Kasumi-1 (cell line): ENCODE data around the gene ZNF19.
"Not testable (repeated sequence)": the region's sequence is repeated elsewhere in the genome, so short reads cannot be mapped to it uniquely, and the experiment has no call there.

ENCODE experiments used
- DNase-seq, 2 experiments: peaks; one replicate each; lab custom pipeline; 2025; lab: John Stamatoyannopoulos, UW

The ZNF19 gene

DNA sequence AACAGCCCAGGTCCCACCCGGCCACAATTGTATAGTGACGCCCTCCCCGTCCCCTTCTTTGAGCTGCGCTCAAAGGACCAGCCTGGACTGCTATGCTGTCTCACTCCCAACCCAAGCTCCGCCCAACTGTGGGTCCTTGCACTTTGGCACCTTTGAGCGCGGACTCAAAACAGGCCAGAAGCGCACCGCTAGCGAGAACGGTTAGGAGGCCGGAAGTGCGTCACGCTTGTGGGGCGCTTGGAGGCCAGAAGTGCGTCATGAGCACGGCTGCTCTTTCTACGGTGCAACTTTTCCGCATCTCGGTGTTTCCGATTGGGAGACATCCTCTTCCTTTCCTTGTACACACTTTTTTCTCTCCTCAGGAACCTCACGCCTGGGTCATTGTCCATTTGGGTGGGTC is at the start of gene ZNF19:
TSS of gene ZNF19 (minus strand) at position 203 of the 400 bp plus-strand sequence. CDS start 7,210 bp downstream, outside the sequence.
- no peak for DNase-seq

DNA sequence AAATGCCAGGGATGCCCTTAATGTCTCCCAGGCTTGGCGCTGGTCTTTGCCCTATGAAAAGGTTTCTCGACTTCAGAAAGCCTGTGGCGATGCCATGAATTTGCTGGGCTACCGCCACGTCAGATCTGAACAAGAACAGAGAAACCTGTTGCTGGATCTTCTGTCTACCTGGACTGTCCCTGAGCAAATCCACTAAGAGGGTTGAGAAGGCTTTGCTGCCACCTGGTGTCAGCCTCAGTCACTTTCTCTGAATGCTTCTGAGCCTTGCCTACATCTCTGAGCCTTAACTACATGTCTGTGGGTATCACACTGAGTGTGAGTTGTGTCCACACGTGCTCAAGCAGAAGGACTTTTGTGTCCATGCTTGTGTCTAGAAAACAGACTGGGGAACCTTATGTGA is 48.5 kb upstream of the ZNF19 start:
- peak; percentile 46 to 73 for DNase-seq

DNA sequence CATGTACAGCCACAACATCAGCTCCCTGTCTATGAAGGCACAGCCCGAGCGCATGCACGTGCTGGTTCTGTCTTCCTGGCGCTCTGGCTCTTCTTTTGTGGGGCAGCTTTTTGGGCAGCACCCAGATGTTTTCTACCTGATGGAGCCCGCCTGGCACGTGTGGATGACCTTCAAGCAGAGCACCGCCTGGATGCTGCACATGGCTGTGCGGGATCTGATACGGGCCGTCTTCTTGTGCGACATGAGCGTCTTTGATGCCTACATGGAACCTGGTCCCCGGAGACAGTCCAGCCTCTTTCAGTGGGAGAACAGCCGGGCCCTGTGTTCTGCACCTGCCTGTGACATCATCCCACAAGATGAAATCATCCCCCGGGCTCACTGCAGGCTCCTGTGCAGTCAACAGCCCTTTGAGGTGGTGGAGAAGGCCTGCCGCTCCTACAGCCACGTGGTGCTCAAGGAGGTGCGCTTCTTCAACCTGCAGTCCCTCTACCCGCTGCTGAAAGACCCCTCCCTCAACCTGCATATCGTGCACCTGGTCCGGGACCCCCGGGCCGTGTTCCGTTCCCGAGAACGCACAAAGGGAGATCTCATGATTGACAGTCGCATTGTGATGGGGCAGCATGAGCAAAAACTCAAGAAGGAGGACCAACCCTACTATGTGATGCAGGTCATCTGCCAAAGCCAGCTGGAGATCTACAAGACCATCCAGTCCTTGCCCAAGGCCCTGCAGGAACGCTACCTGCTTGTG is 47.8 kb upstream of the ZNF19 start:
- no peak for DNase-seq

DNA sequence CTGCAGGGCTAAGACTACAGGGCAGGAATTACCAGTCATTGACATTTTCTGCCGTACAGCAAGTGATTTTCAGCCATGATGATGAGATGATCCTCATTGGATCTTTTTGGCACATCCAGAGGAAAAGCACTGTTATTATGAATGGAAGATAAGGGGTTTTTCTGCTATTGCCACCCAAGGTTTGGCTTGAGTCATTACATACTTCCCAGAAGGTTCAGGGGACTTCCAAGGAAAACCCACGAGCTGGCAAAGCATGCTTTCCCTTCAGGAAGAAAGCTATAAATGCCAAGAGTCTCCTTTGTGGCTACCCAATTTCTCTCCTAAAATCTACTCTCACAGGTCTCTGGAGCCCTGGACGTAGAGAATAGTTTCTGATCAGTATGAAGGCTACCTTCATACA is 43.2 kb upstream of the ZNF19 start:
- DNase-seq, result no peak

DNA sequence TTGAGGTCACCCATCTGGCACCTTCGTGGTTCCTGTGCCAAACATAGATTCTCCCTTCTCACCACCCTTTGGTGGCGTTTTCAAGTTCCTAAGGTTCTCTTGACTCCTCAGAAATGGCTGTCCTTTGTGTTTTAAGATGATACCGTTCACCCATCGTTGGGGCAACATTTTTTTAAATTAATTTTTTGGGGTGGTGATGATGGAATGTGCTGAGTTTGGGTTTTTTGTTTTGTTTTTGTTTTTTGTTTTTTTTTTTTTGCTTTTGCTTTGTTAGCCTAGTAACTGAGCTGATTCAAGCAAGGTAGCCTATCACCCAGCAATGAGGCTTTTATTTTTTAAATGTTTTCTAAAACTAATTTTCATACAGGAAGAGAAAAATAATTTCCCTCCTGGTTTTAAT is 39.7 kb upstream of the ZNF19 start:
- no peak for DNase-seq

DNA sequence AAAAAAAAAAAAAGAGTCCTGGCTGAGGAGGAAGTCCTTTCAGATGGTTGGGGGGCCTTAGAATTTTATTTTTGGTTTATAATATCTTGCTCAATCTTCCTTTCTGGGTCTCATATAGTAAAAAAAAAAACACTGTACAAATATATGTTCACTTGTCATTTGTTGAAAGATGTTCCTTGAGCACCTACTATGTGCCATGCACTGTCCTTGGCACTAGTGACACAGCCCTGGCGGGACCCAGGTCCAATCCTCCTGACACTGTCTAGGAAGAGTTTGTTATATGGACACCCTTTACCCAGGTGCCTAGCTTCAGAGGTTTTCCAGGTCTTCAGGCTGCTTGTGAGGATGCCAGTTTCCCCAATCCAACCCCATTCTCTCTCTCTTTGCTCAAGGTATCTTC is 39.1 kb upstream of the ZNF19 start:
- no peak for DNase-seq

DNA sequence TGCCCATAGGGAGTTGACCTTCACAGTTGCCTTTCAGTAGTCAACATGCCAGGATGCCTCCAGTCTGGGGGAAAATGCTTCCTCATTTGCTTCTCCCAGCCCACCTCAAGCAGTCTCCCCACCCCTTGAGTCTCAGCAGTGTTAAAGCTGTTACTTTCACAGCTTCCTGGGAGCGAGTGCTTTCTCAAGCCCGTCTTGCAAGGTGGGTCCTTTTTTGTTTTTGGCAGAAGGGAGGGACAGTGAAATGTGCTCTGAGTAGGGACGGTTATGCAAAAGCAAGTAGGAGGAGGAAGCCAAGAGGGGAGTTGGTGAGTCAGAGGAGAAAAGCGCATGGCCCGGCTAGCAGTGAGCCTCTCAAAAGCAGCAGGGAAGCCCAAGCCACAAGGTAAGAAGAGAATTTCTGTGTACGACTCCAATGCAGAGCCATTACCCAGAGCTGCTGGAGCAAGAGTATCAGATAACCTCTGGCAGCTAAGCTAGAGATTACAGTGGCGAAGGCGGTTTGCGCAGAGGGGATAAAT is 37.0 kb upstream of the ZNF19 start, which contains the start of gene CHST4:
TSS of gene CHST4 (plus strand) at position 316 of the 521 bp plus-strand sequence. CDS start 10,252 bp downstream, outside the sequence.
- DNase-seq, result peak; percentile 71 to 75

DNA sequence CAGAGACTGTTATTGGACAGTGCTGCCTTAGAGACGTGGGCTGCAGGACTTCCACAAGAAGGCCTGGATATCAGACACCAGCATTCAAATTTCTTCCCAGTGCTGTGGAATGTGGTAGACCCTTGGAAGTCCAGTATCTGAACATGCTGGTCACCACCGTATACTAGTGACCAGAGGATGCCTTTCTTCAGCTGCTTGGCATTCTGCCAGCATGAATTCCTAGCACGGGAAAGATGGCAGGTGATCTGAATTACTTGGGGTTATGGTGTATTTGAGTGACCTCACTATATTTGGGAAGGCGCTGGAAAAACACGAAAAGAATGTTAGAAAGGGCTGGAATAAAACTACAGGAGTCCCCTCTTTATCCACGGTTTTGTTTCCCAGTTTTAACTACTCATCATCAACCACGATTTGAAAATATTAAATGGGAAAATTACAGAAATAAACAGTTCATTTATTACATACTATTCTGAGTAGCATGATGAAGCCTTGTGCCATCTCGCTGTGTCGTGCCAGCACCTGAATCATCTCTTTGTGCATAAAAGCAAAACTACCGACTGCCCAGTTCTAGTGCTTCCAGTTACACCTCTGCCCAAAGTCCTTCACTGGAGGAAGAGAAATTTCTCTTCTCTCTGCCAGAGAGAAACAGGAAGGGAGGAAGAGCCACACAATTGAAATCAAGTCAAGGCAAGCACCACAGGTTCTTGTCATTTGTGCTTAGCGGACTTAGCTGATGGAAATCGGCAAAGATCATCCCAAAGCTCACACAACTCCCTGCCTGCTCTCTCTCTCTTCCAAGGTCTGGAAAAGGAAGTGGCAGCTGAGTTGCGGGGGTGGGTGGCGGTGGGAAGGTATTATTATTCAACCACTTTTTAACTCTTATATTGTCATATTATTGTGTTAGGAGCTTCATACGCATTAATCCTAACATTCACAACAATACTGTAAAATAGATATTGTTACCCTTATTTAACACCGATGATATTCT is 35.7 kb upstream of the ZNF19 start:
- DNase-seq, result no peak

DNA sequence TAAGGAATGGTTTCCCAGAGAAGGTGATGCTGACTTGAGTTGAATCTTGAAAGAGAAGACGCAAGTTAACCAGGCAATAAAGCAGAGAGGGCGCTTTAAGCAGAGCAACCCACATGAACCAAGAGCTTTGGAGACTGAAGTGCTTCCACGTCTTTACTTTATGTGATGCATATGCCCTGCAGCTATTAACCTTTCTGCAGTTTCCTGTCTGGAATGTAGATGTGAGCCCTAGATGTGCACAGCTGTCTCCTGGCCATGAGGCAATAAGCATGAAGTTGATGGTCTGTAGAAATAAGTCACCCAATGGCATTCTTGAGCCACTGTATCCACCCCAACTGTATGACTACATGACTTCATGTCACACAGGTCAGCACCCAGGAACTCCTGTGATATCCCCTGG is 31.4 kb upstream of the ZNF19 start:
- no peak for DNase-seq

DNA sequence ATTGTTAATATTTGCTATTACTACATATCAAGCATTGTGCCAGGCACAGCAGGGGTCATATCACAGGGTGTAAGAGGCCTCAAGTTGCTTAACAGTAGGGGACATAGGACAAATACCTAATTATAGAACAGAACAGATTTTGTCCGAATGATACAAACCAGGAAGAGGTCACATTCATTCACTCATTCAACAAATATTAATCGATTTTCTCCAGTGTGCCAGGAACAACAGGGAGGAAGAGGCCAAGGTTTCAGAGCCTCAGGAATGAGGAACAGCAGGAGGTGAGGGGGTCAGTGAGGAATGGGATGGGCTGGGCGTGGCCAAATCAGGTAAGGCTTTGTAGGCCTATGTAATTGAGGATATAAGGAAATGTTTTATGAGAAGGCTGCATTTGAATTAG is 25.9 kb upstream of the ZNF19 start:
- DNase-seq, result no peak

DNA sequence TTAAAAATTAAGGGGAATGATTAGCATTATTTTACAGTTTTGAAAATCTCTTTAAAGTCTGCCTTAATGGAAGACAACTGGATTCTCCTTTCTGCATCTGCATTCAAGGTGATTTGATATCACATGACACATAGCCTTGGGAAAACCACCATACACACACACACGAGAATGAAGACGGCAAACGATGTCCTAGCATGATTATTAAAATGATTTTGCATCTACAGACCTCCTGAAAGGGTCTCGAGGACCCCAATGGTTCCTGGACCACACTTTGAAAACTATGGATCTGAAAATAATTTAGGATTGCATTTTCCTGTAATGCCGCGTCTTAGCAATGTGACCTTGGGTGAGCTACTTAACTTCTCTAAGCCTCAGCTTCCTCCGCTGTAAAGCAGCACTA is 25.4 kb upstream of the ZNF19 start:
- DNase-seq, result no peak

DNA sequence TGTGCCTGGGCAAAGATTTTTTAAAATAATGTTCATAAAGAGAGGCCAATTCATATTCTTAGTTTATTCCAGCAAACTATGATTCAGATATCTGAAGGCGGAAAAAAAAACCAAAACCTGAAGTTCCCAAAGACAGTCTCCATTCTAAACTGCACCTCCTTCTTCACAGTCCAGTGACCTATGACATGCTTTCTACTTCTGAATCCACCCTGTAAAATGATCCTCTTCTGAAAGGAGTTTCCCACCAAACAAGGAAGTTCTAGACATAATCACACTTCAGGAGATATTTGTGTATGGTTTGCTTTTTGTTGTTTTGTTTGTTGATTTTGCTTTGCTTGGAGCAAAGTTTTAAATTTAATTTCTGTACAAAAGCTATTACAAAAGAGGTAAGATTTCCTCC is 24.2 kb upstream of the ZNF19 start:
- DNase-seq, result no peak

DNA sequence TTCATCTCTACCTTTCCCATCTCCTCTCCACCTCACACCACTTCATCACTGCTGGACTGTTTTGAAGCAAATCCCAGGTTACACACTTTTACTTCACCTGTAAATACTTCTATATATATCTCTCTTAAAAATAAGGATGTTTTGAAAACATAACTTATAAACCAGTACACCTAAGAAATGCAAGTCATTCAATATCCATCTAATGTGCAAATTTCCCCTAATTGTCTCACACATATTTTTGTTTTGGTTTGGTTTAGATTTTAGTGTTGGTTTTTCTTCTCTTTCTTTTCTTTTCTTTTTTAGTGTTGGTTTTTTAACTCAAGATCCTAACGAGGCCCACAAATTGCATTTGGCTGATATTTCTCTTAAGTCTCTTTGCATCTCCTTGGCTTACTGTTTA is 17.9 kb upstream of the ZNF19 start:
- no peak for DNase-seq

DNA sequence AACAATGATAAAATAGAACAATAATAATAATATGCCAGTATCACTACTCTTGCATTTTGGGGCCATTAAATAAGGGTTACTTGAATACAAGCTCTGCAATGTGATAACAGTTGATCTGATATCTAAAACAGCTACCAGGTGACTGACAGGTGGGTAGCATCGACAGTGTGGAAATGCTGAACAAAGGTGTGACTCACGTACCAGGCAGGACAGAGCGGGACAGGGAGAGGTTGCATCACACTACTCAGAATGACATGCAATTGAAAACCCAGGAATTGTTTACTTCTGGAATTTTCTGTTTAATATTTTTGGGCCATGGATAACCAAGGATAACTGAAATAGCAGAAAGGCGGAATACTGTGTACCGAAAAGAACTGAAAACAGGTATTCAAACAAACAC is 15.8 kb upstream of the ZNF19 start:
- no peak for DNase-seq

DNA sequence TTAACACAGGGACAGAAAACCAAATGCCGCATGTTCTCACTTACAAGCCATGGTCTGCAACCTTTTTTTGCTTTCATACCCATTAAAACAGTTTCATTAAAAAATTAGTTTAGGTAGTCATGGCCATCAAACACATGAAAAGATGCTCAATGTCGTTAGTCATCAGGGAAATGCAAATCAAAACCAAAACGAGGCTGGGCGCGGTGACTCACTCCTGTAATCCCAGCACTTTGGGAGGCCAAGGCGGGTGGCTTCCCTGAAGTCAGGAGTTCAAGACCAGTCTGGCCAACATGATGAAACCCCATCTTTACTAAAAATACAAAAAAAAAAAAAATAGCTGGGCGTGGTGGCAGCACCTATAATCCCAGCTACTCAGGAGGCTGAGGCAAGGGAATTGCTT is 14.9 kb upstream of the ZNF19 start:
- DNase-seq, result not testable (repeated sequence)

DNA sequence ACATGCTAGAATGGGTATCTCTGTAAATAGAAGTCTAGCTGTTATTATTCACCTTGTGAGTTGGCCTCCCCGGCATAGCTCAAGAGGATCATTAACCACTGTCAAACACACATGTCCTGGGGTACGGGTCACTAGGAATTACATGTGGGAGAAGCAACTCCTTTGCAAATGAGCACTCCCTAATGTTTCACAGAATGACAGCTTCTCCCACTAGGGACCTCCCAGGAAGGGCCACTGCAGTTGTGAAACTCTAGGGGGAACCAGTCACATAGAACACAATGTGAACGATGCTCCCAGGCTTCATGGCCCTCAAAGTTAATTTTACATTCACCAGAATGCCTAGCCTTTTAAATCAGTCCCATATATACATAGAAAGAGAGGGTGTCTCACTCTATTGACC is 12.4 kb upstream of the ZNF19 start:
- peak; percentile 4 to 6 for DNase-seq

DNA sequence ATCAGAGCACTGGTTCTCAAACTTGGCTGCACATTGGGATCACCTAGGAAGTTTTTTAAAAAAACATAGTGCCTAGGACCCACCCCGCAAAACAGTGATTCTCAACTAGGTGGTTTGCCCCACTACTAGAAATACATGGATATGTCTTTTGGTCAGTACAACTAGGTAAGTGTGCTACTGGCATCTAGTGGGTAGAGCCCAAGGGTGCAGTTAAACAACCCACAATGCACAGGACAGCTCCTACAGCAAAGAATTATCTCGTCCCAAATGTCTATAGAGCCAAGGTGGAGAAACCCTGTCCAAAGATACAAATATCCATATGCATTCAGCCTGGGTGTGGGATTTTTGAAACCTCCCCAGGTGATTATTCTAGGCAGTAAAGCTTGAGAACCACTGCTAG is 11.8 kb upstream of the ZNF19 start:
- no peak for DNase-seq

DNA sequence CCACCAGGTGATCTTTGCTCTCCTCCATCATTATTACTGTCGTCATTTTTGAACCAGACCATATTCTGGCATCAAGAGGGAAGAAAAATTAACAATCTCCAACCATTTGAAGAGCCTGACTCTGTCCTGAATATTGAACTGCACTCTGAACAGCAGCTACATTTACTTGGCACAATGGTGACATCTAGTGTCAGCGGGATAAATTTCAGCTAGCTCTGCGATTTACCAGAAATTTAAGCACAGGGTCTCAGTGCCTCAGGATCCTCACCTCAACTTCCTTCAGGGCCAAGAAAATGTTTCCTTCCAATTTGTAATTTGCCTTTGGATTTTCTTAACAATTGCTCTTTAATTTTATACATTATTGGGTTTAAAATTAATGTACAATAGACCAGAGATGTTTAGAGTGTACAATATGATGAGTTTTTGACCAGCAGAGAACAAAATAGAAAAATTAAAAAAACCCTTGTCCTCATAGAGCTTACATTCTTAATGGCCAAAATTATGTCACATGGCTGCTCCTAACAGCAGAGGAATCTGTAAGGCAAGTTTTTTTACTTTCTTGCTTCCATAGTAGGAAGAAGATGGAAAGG is 10.7 kb upstream of the ZNF19 start:
- DNase-seq, result peak; percentile 79 to 89

DNA sequence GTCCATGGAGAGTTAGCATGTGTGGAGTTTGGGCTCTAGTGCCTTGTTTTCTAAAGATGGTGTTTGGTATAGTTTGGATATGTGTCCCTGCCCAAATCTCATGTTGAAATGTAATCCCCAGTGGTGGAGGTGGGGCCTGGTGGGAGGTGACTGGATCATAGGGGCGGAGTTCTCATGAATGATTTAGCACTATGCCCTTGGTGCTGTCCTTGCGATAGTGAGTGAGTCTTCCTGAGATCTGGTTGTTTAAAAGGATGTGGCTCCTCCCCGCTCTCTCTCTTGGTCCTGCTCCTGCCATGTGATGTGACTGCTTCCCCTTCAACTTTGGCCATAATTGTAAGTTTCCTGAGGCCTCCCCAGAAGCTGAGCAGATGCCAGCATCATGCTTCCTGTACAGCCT is 8.9 kb upstream of the ZNF19 start:
- DNase-seq, result no peak

DNA sequence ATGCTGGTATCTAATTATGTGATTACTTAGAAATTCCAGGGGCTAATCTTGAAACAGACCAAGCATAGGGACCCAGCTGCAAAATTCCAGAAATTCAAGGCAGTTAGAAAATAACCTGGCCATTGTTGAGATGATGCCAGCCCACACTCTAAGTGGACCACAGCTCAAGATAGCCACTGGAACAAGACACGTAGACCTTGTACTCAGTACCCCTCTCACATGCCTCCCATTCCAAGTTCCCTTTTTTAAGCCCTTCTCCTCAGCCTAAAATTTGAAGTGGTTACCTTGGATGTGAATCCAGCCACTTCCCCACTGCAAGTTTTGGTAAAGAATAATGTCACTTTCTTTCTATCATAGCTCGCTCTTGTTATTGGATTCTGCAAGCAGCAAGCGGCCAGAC is 4.1 kb upstream of the ZNF19 start:
- DNase-seq, result no peak

DNA sequence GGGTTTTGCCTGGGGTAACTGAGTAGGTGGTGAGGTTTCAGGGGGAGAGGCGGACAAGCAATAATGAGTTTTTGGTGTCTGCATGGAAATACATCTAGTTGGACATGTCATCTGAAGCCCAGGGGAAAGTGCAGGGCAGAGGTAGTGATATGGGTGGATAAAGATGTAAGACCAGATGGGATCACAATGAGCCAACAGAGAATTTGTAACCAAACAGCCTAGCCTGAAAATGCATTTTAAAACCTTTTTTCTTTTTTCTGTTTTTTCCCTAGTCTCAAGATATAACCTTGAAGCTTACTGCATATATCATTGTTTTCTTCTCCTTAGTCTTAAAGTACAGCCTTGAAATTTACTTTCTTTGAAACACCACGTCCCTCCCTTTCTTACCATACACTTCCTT is 3.7 kb upstream of the ZNF19 start:
- no peak for DNase-seq

DNA sequence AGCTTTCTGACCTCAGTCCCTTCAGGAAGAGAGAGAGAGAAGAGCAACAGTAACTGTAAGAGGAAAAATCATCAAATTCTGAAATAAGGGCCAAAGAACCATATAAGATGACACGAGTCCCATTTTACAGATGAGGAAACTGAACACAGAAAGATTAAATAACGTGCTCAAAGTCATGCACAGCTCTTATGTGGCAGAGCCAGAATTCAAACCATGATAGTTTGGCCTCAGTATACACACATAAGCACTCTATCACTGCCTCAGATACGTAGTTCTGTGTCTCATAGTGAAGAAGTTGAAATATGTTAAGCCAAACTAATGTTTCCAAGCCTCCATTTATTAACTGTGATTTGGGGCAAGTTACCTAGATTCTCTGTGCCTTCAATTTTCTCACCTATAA is 1.9 kb upstream of the ZNF19 start:
- DNase-seq, result no peak
